Activated CD4-positive, alpha-beta T cell treated with anti-CD3 and anti-CD28 coated beads, Interleukin-2, amount 50 U/mL, for 48 hours (primary cell): ENCODE results near the gene ACAD8.
"Not testable (repeated sequence)": the region's sequence is repeated elsewhere in the genome, so short reads cannot be mapped to it uniquely, and the experiment has no call there.

Source experiments
- DNase-seq, 2 experiments: peaks; one replicate each; pipeline ENCODE4 v3.0.0-alpha.2; 2020

ACAD8 gene

GRCh38 chr11:134267966-134268365 lies 14.6 kb downstream of the ACAD8 start:
- DNase-seq = no peak

GRCh38 chr11:134270250-134270714 lies 16.9 kb downstream of the ACAD8 start:
- no peak for DNase-seq

- DNase-seq = no peak
These were observed 18.6 kb downstream of the ACAD8 start for GRCh38 chr11:134271978-134272377.

- no peak for DNase-seq
These were observed 19.3 kb downstream of the ACAD8 start for GRCh38 chr11:134272381-134273316.

GRCh38 chr11:134273317-134273712 lies 19.9 kb downstream of the ACAD8 start:
- no peak for DNase-seq

GRCh38 chr11:134275188-134275533 lies 21.8 kb downstream of the ACAD8 start:
- no peak for DNase-seq

GRCh38 chr11:134275534-134276395 lies 22.4 kb downstream of the ACAD8 start, which contains the start of gene GLB1L3:
TSS of gene GLB1L3 (plus strand) at chr11:134276379. CDS start at chr11:134276741, 362 bp downstream.
- peak; percentile 78 to 84 for DNase-seq

GRCh38 chr11:134276396-134277182 lies 23.2 kb downstream of the ACAD8 start:
- peak in 1 of 2 experiments; percentile 24 for DNase-seq

- DNase-seq = no peak
These were observed 24.0 kb downstream of the ACAD8 start for GRCh38 chr11:134277183-134278001.

GRCh38 chr11:134278356-134278755 lies 25.0 kb downstream of the ACAD8 start:
- no peak for DNase-seq

GRCh38 chr11:134281635-134282034 lies 28.3 kb downstream of the ACAD8 start:
- DNase-seq = not testable (repeated sequence)

GRCh38 chr11:134282121-134283045 lies 29.0 kb downstream of the ACAD8 start:
- no peak for DNase-seq

GRCh38 chr11:134283461-134284230 lies 30.3 kb downstream of the ACAD8 start:
- no peak for DNase-seq

GRCh38 chr11:134284349-134284748 lies 31.0 kb downstream of the ACAD8 start:
- DNase-seq = not testable (repeated sequence)

- DNase-seq = no peak
These were observed 34.2 kb downstream of the ACAD8 start for GRCh38 chr11:134287561-134287960.

GRCh38 chr11:134288486-134288885 lies 35.1 kb downstream of the ACAD8 start:
- no peak for DNase-seq

GRCh38 chr11:134289167-134289566 lies 35.8 kb downstream of the ACAD8 start:
- DNase-seq = no peak

GRCh38 chr11:134289789-134290188 lies 36.4 kb downstream of the ACAD8 start:
- DNase-seq = no peak

- DNase-seq = no peak
These were observed 37.3 kb downstream of the ACAD8 start for GRCh38 chr11:134290646-134291045.

- DNase-seq = no peak
These were observed 37.8 kb downstream of the ACAD8 start for GRCh38 chr11:134291196-134291595.
